Stimulated activated CD8-positive, alpha-beta memory T cell treated with anti-CD3 and anti-CD28 coated beads, Interleukin-15, amount 100 ng/mL, for 4 hours (primary cell): ENCODE results near the gene TCIRG1.

Experiments used
- DNase-seq, 2 donors: peaks; one replicate each; pipeline ENCODE4 v3.0.0-alpha.2; 2020; ENCODE audit warnings: low read depth in 2 of 2

The TCIRG1 gene

GRCh38 chr11:68036717-68037239 is 2.0 kb upstream of the TCIRG1 start:
- DNase-seq: no peak

DNA sequence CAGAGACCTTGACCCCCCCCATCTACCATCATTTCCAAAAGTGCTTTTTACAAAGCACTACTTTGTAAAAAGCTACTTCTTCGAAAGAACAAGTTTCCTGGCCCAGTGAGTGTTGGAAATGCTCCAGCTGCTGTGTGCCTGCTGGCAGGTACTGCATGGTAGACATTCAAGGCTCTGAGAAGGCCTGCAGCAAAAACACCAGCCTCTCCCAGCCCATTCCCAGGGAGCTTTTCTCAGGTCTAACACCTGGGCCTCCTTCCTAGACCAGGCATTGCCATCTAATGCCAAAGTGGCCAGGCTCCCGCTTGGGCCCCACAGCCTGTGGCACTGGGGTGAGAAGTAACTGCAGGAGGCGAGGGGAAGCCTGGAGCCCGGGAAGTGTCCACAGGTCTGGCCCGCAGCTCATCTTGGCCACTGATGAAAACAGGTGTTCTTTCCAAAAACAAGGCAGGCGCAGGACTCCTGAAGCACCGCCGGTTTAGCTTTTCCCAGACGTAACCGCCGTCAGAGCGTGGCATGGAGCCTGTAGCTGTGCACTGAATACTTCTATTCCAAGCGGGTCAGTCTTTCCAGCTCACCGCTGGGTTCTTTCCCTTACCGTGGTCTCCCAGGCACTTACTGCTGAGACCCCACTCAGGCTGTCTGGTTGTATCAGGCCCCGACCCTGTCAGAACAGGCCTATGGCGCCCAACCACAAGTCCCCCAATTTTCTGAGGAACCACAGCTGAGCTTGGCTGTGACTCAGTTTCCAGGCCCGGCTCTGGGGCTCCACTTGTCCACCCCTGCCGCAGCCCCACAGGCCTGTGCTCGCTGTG is 1.2 kb upstream of the TCIRG1 start:
- no peak for DNase-seq

DNA sequence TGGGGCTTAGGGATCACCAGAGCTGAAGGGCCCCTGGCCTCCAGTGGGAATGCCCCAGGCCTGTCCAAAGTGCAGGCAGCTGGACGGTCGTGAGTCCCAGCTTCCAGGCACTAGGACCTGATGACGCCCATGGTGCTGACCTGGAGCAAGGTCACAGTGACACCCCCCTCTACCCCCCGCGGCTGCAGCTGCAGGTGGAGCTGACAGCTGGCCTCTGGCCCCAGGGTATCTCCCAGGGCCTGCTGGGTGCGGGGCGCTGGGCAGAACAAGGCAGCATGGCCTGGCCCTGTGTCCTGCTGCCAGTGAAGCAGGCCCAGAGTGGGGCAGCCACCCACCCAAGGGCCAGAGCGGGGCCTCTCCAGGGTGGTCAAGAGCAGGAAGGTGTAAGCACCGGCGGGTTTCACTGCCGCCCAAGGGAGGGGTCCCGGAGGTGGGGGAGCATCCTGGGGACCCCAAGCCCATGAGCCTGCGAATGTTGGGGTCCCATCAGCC is 553 bp upstream of the TCIRG1 start:
- DNase-seq: no peak

GRCh38 chr11:68039526-68040086 is 781 bp downstream of the TCIRG1 start:
- no peak for DNase-seq

DNA sequence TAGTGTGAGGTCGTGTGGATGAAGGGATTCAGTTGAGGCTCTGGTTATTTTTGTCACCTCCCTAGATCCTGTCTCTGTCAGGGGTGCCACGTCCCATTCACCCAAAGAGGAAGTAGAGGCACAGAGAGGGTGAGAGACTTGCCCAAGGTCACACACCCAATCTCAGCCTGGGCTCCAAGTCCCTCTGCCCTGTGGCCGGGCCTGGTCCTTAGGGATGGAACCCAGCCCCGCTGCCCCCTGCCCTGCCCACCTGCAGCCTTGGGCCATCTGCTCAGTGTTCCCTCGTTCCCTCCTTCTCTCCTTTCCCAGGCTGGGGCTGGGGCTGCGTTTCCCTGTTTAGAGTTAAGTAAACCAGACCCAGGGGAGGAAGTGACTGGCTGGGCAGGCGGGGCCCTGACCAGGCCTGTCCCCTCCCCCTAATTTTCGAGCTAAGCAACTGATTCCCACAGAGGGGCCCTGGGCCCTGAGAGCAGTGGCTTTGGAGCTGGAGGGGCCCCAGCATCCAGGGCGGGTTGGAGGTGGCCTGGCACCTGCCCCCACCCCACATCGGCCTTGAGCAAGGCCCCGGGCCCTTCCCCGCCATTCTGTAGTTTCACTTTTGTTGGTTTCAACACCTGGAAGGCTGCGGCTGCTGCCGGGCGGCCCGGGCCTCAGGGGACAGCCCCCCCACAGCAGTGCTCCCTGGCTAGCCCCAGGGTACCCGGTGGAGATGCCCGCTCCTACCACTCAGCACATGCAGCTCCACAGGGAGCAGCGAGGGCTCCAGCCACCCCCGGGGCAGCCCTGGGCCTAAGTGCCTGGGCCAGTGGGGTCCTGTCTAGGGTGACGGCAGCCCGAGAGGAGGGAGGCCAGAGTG is 1.5 kb downstream of the TCIRG1 start:
- DNase-seq: no peak

DNA sequence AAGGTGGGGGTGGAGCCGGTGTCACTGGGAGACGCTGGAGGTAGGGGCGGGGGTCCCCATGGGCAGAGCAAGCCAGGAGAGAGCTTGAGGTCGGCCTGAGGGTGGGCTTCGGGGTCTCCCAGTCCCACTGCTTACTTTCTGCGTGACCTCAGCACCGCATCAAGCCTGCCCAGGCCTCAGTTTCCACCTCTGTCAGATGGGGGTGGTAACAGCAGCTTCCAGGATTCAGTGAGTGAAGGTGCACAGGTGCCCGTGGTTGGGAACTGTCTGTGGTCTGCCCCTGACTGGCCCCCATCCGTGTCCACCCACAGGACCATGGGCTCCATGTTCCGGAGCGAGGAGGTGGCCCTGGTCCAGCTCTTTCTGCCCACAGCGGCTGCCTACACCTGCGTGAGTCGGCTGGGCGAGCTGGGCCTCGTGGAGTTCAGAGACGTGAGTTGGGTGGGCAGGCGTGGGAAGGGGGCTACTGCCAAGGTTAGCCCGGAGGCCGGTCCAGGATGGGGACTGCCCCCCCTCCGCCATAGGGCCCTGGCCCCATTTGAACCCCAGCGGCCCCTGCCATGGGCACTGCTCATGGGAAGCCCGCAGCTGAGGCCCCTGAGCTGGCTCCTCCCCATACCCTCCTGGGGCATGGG is 2.2 kb downstream of the TCIRG1 start:
- no peak for DNase-seq

DNA sequence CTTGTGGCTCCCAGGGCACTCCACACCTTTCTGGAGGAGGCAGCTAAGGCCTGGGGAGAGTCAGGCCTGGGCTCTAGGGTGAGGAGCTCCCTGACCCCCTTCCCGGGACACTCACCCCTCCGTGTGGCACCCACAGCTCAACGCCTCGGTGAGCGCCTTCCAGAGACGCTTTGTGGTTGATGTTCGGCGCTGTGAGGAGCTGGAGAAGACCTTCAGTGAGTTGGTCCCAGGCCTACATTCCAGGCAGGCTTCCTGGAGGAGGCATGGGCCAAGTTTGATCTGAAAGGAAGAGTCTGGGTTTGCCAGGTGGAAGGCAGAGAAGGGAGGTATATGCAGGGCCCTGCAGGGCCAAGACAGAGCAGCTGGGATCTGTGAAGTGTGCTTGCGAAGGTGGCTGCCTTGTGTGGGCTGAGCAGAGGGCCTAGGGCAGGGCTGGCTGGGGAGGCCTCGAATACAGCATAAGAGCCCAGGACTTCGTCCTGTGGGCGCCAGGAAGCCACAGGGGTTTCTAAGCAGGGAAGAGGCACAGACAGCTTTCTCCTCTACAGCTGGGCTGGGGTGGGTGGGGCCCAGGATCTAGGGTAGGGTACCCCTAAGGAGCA is 2.9 kb downstream of the TCIRG1 start:
- no peak for DNase-seq

- DNase-seq: no peak
These were observed 3.6 kb downstream of the TCIRG1 start for GRCh38 chr11:68042219-68043028.

- no peak for DNase-seq
These were observed 4.2 kb downstream of the TCIRG1 start for GRCh38 chr11:68043029-68043348.

- no peak for DNase-seq
These were observed 4.7 kb downstream of the TCIRG1 start for GRCh38 chr11:68043349-68044144.

- DNase-seq: no peak
These were observed 5.5 kb downstream of the TCIRG1 start for GRCh38 chr11:68044145-68044813.

DNA sequence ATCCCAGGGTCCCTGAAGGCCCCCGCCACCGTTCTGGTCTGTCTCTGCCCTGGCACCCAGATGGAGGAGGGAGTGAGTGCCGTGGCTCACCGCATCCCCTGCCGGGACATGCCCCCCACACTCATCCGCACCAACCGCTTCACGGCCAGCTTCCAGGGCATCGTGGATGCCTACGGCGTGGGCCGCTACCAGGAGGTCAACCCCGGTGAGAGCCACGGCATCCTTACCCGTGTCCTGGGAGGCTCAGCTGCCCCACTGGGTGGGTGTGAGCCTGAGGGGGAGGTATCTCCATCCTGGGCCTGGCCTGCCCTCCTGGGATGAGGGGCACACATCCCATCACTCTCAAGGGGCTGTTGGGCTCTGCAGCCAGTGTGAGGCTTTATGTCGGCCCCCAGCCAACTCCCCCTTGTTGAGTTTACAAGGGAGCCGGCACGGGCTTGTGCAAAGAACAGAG is 6.1 kb downstream of the TCIRG1 start:
- DNase-seq: no peak

- no peak for DNase-seq
These were observed 8.8 kb downstream of the TCIRG1 start for GRCh38 chr11:68047437-68048290.

- no peak for DNase-seq
These were observed 10.1 kb downstream of the TCIRG1 start for GRCh38 chr11:68048681-68049508.

DNA sequence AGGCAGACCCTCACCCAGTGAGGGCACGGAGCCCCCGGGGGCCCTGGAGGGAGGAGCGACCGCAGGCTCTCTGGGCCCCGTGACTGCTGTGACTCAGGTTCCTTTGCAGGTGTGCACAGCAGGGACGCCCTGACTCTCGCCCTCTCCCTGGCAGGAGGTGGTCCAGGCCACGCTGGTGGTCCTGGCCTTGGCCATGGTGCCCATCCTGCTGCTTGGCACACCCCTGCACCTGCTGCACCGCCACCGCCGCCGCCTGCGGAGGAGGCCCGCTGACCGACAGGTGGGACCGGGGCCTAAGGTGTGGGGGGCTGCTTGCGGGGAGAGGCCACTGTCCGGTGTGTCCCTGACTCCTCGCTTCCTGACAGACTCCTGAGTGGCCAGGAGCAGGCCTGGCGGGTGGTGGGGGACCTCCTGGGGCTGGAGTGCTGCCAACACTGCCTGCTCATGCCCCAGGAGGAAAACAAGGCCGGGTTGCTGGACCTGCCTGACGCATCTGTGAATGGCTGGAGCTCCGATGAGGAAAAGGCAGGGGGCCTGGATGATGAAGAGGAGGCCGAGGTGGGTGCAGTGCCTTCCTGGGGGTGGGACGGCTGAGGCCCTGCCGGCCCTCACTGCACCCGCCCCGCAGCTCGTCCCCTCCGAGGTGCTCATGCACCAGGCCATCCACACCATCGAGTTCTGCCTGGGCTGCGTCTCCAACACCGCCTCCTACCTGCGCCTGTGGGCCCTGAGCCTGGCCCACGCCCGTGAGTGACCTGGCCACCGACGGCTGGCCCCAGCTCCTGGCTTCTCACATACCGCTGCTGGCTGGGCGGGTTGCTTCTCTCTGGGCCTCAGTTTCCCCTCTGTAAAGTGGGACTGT is 10.9 kb downstream of the TCIRG1 start:
- no peak for DNase-seq

GRCh38 chr11:68050371-68050841 is 11.6 kb downstream of the TCIRG1 start:
- DNase-seq: no peak
